AG04449 (cell line): Measurements from ENCODE around the gene ALDH16A1.

Experiments used
- CTCF ChIA-PET: fragments of 350-600 bp; formaldehyde crosslinking; extraction: SDS; loops from one replicate; lab custom pipeline; 2021; ENCODE audit warnings: antibody characterized with exemption; lab: Yijun Ruan, JAX
- POLR2A ChIA-PET: fragments of 400-600, 350-600 bp; formaldehyde crosslinking; extraction: SDS; loops from one replicate; lab custom pipeline; 2020; ENCODE audit warnings: antibody characterized with exemption, inconsistent platforms; lab: Yijun Ruan, JAX
- DNase-seq: peaks from one replicate; pipeline ENCODE4 v3.0.0-alpha.2; 2010; ENCODE audit warnings: low read depth, low spot score
- H3K4me3 ChIP-seq: 2 replicates; pipeline ENCODE4 v1.5.1; 2011; ENCODE audit warnings: low read depth, mild to moderate bottlenecking, control low read depth, low read length
- TF ChIP-seq, protein P1 (sequence below): IDR thresholded peaks from one replicate; pipeline ENCODE4 v1.5.1; 2011; ENCODE audit warnings: mild to moderate bottlenecking, moderate library complexity, low read length, control low read depth, inconsistent platforms; ENCODE audit not compliant: insufficient read depth; ENCODE audit errors: missing control alignments

Gene ALDH16A1

DNA sequence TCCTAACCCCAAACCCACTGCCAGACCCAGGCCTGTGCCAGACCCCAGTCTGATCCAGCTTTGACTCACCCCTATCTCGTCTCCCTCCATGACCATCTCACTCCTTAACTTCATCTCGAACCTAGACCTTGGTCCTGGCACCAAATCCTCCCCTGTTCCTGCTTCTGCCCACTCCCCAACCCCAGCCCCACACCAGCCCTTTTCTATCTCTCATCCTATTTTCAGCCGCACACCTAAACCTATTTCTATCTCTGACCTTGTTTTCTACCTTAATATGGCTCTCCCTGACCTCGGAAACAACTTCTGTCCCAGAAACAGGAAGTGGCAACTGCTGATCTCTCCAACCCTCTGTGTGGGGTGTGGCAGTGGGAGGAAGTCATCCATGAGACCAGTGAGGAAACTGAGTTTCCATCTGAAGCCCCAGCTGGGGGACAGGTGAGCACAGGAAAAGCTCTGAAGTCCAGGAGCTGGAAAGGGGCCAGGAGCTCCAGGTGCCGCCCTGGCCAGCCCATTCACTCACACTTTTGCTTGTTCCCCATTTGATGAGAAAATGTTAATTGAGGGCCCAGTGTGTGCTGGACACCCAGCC, 43.5 kb upstream of the ALDH16A1 start:
- TF ChIP-seq, protein P1, sequence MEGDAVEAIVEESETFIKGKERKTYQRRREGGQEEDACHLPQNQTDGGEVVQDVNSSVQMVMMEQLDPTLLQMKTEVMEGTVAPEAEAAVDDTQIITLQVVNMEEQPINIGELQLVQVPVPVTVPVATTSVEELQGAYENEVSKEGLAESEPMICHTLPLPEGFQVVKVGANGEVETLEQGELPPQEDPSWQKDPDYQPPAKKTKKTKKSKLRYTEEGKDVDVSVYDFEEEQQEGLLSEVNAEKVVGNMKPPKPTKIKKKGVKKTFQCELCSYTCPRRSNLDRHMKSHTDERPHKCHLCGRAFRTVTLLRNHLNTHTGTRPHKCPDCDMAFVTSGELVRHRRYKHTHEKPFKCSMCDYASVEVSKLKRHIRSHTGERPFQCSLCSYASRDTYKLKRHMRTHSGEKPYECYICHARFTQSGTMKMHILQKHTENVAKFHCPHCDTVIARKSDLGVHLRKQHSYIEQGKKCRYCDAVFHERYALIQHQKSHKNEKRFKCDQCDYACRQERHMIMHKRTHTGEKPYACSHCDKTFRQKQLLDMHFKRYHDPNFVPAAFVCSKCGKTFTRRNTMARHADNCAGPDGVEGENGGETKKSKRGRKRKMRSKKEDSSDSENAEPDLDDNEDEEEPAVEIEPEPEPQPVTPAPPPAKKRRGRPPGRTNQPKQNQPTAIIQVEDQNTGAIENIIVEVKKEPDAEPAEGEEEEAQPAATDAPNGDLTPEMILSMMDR = no peak
- CTCF ChIA-PET = interaction anchor here (1.3 kb wide), 2 partner anchors 10 to 64 kb away, joined by 3 read pairs; no protein-coding TSS in a partner anchor
- DNase-seq = no peak
- POLR2A ChIA-PET = no interaction called here
- H3K4me3 ChIP-seq = no peak overlapping the region

DNA sequence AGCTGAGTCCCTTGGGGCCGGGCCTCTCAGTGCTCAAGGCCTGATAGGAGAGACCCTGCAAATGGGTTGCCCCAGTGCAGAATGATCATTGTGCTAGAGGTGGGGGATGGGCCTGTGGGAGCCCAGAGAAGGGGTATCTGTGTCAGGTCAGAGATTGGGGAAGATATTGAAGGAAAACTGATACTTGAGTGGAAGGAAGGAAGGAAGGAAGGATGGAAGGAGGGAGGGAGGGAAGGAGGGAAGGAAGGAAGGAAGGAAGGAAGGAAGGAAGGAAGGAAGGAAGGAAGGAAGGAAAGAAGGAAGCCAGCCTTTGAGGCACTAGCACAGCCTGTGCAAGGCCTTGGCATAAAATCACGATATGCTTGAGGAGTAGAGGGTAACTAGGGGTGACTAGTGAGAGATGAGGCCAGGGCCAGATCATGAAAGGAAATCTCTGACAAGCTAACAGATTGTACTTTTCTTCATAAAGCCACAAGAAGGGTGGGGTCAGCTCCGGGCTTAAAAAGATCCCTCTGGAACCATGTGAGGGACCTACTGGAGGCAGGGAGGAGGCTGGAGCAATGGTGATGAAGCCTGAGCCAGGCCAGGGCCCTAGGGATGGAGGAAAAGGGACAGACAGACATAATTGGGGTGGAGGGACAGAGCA, 41.2 kb upstream of the ALDH16A1 start:
- no peak overlapping the region for H3K4me3 ChIP-seq
- POLR2A ChIA-PET = no interaction called here
- DNase-seq = no peak
- TF ChIP-seq, protein P1 = no peak
- CTCF ChIA-PET = interaction anchor here (0.9 to 1.3 kb wide), 2 partner anchors 10 to 13 kb away, joined by 3 read pairs; partner anchors contain the start of gene GFY

DNA sequence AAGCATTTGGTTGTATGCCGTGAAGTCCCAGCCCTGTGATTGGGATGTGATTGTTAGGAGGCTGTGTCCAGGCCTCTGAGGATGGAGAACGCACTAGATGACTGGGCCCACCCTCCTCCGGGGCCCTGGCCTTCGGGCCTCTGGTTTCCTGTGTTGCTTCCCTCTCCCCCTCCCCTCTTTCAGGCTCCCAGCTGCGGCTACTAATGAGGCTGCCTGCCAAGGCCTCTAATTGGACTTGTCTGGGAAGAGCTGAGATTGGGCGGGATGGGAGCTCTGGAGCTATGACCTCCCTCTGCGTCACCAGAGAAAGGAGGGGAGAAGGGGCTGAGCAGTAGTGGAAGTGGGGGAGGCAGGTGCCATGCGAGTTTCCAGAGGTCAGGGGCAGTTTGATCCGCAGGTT, 39.7 kb upstream of the ALDH16A1 start:
- TF ChIP-seq, protein P1 = no peak
- no peak overlapping the region for H3K4me3 ChIP-seq
- CTCF ChIA-PET = interaction anchor here (1.0 to 1.4 kb wide), 3 partner anchors 10 to 112 kb away, joined by 3 to 4 read pairs (median 3); no protein-coding TSS in a partner anchor
- POLR2A ChIA-PET = no interaction called here
- no peak for DNase-seq

DNA sequence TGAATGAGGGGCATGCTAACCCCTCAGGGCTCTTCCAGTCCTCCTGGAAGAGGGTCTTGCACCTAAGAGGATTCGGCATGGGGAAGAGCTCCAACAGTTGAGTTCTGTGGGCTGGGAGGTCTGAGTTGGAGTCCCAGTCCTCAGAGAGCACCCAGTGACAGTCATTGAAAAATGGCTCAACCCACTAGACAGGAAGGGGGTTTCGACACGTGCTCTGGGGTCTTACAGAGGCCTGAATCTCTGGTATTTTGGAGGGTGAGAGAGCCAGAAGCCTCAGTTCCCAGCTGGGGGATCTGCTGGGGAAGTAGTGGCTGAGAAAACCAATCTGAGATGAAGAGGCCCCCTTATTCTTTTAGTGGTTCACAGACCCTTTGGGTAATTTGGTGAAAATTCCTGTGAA, 38.8 kb upstream of the ALDH16A1 start:
- H3K4me3 ChIP-seq = no peak overlapping the region
- CTCF ChIA-PET = interaction anchor here (1.4 kb wide), 1 partner anchor 11 kb away, joined by 4 read pairs; no protein-coding TSS in a partner anchor
- POLR2A ChIA-PET = no interaction called here
- no peak for DNase-seq
- TF ChIP-seq, protein P1 = no peak

DNA sequence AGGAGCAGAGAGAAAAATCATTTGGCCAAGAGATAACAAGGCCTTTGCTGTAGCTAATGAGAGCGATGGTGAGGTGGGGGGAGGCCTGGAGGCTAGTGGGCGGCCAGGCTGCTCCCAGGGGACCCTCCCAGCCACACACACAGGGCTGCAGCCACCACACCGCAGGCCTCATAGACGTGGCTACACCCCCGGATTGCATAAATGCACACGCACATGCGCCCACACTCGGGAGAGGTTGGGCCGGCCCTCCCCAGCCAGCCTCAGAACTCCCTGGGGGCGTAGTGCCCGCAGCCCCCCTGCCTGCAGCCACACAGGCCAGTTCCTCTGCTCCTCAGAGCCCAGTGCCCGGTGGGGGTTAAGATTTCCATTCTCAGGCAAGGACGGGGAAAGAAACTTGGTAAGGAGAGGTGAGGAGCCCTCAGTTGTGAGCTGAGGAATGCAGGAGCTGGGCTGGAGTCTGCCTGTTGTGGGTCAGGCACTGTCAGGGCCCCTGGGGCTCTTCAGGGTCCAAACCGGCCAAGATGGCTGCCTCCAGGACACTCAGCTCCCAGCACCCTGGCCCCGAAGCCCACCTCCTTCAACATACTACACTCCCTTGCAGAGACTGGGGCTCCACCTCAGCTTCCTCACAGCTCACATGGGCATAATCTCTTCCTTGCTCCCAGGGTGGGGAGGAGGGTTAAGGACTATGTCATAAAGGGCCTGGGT, 37.8 kb upstream of the ALDH16A1 start:
- no peak for DNase-seq
- ChIA-PET POLR2A (no interaction called here), CTCF (no interaction called here)
- TF ChIP-seq, protein P1 = no peak
- no peak overlapping the region for H3K4me3 ChIP-seq

DNA sequence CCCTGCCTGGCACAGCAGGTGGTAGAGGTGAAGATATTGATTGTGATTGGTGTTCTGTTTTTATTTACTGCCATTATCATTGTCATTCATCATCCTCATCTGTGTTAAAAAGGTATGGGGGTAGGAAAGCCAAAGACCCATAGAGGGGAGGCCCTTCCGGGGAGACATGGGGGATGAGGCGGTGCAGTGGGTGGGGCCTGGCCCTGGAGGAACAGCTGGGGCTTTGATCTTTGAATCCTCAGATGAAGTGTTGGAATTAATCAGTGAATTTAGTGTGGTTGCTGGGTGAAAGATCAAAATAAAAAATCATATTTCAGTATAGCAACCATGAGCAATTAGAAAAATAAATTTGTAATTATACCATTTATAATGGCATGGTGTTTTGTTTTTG, 37.2 kb upstream of the ALDH16A1 start:
- CTCF ChIA-PET = interaction anchor here (1.0 to 1.4 kb wide), 2 partner anchors 9 to 22 kb away, joined by 4 read pairs; partner anchors contain the start of gene GFY
- POLR2A ChIA-PET = no interaction called here
- TF ChIP-seq, protein P1 = no peak
- DNase-seq = no peak
- no peak overlapping the region for H3K4me3 ChIP-seq
